HG03342 (cell line): Measurements from ENCODE around the gene GPR132.

ENCODE experiments used
- ATAC-seq: cut with Tn5 transposase; IDR thresholded peaks from one replicate; pipeline ENCODE4 v1.9.1; 2021; ENCODE audit warnings: mild to moderate bottlenecking, moderate library complexity; ENCODE audit not compliant: unreplicated experiment

The GPR132 gene

GRCh38 chr14:105005929-105006830 lies 59.0 kb downstream of the GPR132 start:
- no peak for ATAC-seq

DNA sequence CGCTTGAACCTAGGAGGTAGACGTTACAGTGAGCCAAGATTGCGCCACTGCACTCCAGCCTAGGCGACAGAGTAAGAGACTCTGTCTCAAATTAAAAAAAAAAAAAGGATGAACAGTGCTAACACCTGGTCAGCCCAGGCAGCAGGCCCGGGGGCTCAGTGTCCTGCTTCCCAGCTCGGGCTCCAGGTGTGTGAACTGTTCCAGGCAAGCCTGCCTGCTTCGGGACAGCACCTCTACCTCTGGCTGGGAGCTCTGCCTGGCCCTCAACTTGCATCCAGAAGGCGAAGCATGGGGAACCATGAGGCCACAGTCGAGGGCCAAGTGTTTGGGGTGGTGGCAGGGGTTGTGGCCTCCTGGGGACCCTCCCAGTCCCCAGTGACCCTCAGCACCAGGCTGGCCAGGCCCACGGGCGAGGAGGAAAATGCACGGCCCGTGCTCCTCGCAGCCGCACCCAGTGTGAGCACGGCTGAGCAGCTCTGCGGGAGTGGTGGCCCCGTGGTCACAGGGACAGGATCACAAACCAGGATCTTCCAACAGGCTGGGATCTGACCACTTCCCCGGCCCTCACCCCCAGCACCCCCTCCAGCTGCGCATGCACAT lies 59.8 kb downstream of the GPR132 start:
- ATAC-seq = no peak
